AG09309 (cell line): ENCODE results near the gene RBM22.
A peak's percentile ranks its signal among the peaks of the same experiment; 100 is the strongest.
"Not testable (repeated sequence)": the region's sequence is repeated elsewhere in the genome, so short reads cannot be mapped to it uniquely, and the experiment has no call there.

Experiments used
- DNase-seq: peaks from one replicate; pipeline ENCODE4 v3.0.0-alpha.2; 2010; ENCODE audit warnings: low read depth
- H3K4me3 ChIP-seq: 2 replicates; pipeline ENCODE4 v1.5.1; 2011; ENCODE audit warnings: mild to moderate bottlenecking, low read depth, low read length, moderate library complexity; ENCODE audit not compliant: control insufficient read depth
- TF ChIP-seq, protein P1 (sequence below): IDR thresholded peaks from 2 replicates; pipeline ENCODE4 v1.5.1; 2011; ENCODE audit warnings: mild to moderate bottlenecking, low read depth, low read length, inconsistent platforms; ENCODE audit not compliant: insufficient read depth, control insufficient read depth; ENCODE audit errors: missing control alignments

Gene RBM22

DNA sequence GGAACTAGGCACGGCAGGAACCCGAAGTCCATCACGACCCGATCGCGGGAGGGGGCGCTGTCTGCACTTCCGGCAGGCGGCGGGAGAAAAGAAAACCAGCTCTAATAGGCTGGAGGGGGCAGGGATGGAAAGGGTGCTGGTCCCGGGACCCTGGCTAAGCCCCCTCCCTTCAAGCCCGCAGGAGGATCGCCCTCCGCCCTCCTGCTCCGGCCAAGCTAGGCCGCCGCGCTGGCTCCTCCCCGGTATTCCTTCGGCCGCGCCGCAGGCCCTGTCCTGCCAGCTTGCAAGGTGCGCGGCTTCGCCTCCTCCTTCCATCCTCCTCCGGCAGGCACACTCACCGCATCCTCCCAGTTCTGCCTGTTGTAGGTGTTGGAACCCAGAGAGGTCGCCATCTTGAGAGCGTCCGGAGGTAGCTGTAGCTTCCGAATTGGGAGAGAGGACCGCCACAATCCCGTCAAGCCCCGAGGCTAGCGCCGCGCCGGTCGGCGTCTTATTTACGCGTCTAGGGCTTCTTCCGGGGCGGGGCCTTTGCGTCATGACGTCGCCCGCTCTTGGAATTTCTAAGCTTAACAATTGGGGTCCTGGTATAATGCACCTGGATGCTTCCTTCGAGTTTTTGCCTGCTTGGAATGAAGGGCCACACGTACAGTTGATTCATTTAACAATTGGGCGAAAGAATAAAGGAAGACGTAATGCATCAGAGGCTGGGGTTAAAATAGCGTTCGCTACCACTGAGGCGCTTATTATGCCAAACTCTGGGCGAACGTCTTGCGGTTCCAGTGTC is at the start of gene RBM22:
Gene RBM22, minus strand, starts transcription at position 469 of the 784 bp plus-strand sequence. Its CDS starts 77 bp downstream, at position 392.
- peak within 1 kb of the TSS; percentile 96 for H3K4me3 ChIP-seq
- TF ChIP-seq, protein P1, sequence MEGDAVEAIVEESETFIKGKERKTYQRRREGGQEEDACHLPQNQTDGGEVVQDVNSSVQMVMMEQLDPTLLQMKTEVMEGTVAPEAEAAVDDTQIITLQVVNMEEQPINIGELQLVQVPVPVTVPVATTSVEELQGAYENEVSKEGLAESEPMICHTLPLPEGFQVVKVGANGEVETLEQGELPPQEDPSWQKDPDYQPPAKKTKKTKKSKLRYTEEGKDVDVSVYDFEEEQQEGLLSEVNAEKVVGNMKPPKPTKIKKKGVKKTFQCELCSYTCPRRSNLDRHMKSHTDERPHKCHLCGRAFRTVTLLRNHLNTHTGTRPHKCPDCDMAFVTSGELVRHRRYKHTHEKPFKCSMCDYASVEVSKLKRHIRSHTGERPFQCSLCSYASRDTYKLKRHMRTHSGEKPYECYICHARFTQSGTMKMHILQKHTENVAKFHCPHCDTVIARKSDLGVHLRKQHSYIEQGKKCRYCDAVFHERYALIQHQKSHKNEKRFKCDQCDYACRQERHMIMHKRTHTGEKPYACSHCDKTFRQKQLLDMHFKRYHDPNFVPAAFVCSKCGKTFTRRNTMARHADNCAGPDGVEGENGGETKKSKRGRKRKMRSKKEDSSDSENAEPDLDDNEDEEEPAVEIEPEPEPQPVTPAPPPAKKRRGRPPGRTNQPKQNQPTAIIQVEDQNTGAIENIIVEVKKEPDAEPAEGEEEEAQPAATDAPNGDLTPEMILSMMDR = peak; percentile 74
- peak; percentile 31 for DNase-seq

DNA sequence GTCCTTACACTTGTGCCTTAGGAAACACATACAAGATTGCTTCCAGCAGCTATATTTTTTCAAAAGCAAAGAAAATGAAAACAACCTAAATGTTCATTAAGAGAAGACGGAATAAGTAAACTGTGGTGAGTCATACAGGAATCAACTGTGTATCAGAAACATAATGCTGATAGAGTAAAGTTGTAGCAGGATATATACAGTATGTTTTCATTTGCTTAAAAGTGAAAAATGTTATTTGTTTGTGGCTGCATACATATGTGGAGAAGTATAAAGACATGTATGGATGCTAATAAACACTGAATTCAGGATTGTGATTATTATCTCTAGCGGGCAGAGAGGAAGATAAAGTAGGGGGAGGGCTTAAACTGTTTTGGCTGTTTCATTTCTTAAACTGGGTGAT is 49.6 kb upstream of the RBM22 start:
- H3K4me3 ChIP-seq = no peak overlapping the region
- TF ChIP-seq, protein P1 = no peak
- DNase-seq = no peak

DNA sequence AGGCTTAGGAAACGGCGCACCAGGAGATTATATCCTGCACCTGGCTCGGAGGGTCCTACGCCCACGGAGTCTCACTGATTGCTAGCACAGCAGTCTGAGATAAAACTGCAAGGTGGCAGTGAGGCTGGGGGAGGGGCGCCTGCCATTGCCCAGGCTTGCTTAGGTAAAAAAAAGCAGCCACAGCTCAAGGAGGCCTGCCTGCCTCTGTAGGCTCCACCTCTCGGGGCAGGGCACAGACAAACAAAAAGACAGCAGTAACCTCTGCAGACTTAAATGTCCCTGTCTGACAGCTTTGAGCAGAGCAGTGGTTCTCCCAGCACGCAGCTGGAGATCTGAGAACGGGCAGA is 42.3 kb upstream of the RBM22 start:
- not testable (repeated sequence) for DNase-seq, H3K4me3 ChIP-seq

DNA sequence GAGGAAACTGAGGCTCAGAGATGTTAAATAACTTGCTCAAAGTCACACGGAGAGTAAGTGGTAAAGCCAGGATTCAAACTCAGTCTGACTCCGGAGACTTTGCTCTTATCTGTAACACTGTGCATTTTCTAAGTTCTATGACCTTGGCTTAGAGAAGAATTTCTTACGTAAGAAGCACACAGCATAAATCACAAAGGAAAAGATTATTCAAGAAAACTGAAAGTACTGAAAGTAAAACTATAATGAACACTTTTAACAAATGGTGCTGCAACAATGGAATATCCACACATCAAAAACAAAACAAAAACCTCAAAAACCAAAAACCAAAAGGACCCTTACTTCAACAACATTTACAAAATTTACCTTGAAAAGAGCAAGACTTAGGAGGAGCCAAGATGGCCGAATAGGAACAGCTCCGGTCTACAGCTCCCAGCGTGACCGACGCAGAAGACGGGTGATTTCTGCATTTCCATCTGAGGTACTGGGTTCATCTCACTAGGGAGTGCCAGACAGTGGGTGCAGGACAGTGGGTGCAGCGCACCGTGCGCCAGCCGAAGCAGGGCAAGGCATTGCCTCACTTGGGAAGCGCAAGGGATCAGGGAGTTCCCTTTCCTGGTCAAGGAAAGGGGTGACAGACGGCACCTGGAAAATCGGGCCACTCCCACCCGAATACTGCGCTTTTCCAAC is 41.7 kb upstream of the RBM22 start:
- not testable (repeated sequence) for DNase-seq

DNA sequence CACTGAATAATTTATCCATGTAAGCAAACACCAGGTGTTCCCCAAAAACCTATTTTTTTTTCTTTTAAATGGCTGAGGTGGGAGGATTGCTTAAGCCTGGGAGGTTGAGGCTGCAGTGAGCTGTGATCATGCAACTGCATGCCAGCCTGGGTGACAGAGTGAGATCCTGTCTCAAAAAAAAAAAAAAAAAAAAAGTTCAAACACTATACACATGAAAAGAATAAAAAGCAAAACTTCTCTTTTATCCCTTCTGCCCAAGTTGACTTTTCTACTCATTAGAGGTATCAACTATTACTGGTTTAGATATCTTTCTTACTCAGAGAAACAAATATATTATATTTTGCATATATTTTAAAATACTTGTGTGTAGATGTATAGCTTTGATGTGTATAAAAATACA is 40.1 kb upstream of the RBM22 start:
- H3K4me3 ChIP-seq = no peak overlapping the region
- no peak for DNase-seq
- TF ChIP-seq, protein P1 = no peak

More for the DNA sequence above, 41.7 kb upstream of the RBM22 start:
- H3K4me3 ChIP-seq = not testable (repeated sequence)

DNA sequence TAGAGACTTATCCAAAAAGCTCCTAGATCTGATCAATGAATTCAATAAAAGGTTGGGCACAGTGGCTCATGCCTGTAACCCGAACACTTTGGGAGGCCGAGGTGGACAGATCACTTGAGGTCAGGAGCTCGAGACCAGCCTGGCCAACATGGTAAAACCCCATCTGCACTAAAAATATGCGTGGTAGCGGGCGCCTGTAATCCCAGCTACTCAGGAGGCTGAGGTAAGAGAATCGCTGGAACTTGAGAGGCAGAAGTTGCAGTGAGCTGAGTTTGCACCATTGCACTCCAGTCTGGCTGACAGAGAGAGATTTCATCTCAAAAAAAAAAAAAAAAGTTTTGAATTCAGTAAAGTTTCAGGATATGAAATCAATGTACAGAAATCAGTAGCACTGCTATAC is 38.0 kb upstream of the RBM22 start:
- no peak overlapping the region for H3K4me3 ChIP-seq
- no peak for DNase-seq

DNA sequence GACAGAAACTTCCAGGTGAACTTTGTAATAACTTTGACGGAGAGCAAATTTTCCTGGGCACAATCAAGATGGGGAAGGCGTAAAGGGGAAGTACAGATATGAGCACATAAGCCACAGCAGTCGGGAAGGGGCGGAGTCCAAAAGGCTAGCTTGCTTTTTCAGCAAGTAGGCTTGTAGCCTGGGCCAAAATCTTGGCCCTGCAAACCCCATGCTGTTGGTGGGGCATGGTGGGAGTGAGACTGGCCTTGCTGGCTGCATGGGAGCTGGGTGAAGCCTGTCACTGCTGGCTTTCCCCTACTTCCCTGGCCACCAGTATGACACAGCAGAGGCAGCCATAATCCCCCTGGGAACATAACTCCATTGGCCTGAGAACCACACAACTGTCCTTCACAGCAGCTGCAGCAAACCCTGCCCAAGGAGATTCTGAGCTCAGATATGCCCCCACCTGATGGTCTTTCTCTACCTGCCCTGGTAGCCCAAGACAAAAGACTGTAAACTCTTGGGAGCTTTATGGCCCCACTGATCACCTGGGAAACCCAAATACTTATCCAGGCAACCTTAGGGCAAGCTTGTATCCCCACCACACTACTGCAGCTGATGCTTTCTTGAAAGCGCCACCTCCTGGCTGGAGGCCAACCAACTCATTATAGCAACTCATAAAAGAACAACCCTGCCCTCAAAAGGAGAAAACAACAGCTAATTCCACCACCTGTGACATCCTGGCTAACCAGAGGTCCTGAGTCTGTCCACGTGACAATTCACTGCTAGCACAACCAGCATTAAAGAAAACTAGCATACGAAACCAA is 33.9 kb upstream of the RBM22 start:
- no peak overlapping the region for H3K4me3 ChIP-seq
- TF ChIP-seq, protein P1 = no peak
- DNase-seq = no peak

More for the DNA sequence above, 38.0 kb upstream of the RBM22 start:
- TF ChIP-seq, protein P1 = no peak
